ENCODE measurements around the gene EFNA5.
A peak's percentile ranks its signal among the peaks of the same experiment; 100 is the strongest.

EFNA5 gene

DNA sequence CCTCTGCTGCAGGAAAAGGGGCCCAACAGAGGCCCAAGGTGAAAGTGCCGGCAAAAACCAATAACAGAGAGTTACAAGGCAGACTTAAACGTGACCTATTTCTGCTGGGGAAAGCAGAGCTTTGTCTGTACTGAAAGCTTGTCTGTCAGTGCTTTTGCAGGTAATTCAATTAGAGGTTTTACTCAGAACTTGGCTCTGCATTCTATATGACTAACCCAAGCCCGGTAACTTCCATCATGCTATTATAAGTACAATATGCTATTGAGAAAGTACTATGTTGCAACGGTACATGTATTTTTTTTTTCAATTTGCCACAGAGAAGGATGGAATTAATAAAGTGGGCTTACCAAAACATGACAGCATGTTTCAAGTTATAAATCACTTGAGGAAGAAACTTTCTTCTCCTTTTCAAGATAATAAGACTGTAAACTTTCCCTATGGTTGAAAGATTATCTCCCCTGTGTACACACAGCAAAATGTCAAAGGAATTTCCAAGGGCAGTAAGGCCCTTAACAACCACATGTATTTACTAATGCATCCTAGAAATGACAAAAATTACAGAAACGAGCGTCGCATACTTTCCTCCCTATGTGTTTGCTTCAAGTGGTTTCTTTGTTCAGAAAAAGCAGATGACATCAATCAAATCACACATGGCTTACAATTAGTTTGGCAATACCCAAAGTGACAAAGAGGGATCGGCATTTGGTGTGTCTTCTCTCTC is 282.4 kb downstream of the EFNA5 start:
- peak in 2 of 3 experiments; percentile 23 to 65 for DNase-seq

DNA sequence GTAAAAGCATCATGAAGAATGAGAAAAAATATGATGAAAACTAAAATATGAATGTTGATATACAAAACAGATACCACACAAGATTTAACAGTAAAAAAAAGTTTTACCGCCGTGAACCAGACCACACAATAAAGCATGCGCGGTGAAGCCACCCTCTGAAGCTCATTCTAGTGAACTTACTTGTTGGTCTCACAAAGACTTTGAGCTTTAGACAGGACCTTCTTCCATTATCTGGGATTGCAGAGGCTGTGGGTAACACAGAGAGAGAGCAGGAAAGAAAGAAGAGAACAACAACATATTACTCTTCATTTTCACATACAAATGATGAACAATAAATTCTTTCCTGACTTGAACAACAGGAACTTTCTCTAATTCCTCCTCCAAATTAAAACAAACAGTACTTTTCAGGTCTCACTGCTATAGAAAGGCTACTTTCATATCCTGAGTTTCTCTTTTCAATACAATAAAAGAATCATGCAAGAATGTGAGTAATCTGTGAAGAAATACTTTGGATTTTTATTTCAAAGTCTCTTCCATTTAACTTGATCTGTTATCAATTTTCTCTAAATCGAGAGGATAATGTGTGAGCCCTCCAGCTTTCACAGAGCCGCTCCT is 283.1 kb downstream of the EFNA5 start:
- no peak for DNase-seq

- DNase-seq = no peak
Observed at GRCh38 chr5:107385708-107386107, 285.0 kb downstream of the EFNA5 start.

DNA sequence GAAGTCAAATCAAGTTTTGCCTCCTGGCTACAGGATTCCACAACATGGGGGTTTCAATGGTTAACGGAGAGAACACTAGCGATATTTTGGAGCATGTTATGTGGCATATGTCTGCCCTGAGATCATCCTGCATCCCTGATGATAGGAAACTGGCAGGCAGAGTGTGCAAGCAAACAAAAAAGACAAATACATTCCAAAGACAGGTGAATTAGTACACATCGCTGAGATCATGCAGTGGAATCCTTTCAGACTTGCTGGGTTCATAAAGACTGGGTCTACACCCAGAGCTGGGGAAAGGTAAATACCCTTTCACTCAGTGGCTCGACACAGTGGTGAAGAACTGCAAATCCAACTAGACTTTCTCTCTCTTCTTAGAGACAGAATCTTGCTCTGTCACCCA is 286.5 kb downstream of the EFNA5 start:
- DNase-seq = no peak

- no peak for DNase-seq
Observed at GRCh38 chr5:107383414-107383813, 287.3 kb downstream of the EFNA5 start.

DNA sequence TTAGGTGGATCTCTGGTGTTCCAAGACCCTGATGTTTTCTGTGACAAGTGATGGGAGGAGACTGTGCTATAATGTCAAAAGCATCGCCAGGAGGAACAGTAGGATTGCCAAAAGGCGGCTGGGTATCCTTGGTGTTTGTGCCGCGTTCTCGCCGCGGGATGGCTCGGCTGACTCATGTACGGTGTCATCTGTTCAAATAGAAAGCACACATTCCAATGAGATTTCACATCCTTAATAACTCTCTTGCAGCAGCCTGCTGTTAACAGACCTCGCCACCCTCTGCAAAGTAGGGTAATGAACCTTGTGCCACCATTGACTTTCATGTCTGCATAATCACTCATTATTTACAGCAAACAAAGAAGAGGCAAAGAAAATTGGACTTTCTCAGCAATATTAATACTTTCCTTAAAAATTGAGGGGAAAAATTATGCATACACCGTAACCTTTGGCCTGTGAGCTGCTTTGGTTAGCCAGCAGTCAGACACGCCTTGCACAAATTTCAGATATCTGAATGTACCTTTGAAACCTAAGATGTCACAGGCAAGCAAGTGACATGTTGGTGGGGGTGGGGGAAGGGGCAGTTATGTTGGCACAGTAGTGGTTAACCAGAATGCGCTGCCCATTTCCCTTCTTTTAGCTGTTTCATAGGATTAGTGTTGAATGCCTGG is 289.4 kb downstream of the EFNA5 start:
- no peak for DNase-seq

DNA sequence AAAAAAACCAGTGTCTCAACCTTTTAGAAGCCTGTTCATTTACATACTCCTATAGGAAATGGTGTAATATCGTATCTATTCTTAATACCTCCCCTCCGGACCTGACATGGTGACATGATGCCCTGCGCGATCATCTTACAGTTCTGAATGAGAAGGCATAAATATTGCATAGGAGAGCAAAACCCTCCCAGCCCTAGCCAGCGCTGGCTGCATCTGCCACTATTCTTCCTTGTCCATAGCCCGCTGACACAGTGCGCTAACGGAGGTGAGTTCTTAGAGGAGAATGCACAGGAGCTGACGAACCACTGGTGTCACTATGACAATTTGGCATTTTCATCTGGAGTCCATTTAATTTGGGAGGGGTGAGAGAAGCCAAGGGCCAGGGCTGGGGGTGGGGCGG is 290.1 kb downstream of the EFNA5 start:
- DNase-seq = no peak

- no peak for DNase-seq
Observed at GRCh38 chr5:107378218-107378899, 292.4 kb downstream of the EFNA5 start.

DNA sequence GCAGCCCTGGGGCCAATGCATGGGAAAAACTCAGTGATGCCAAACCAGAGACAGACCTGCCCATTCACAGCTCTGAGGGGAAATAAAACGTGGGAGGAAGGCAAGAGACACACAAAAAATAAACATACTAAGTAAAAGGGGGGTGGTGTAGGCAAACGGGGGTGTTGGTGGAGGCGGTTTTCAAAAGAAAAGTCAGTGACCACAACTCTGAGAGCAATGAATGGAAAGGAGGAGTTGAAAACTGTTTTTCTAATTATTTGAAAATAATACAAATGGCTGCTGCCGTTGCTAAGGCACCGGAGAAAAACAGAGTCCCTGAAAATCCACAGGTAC is 293.5 kb downstream of the EFNA5 start:
- DNase-seq = no peak

- no peak for DNase-seq
Observed at GRCh38 chr5:107376546-107377276, 294.0 kb downstream of the EFNA5 start.

GRCh38 chr5:107373549-107374263 is 297.0 kb downstream of the EFNA5 start:
- no peak for DNase-seq

GRCh38 chr5:107372723-107373450 is 297.9 kb downstream of the EFNA5 start:
- DNase-seq = no peak

DNA sequence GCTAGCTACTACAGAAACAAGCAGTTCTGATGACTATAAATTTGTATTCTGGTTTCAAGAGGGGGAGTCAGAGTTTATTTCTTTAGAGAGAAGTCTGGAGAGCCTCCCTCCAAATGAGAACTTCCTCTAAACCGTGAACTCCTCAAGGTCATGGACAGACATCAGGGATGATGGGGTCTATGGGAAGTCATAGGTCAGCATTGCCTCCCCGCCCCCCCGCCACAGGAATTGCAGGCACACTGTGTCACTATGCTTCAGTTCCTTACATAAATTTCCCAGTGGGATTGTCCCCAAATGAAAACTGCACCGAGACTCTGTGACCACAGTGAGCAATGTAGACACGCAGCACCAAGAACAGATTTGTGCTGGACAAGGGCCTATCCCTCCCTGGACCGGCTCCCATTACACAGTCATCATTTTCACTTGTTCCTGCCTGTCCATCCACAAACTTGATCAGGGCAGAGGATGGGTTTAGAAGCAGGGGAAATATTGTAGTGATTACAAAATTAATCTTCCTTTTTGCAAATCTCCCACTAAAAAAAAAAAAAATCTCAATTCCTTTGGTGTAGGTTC is 300.3 kb downstream of the EFNA5 start:
- no peak for DNase-seq

- no peak for DNase-seq
Observed at GRCh38 chr5:107369622-107370021, 301.1 kb downstream of the EFNA5 start.

DNA sequence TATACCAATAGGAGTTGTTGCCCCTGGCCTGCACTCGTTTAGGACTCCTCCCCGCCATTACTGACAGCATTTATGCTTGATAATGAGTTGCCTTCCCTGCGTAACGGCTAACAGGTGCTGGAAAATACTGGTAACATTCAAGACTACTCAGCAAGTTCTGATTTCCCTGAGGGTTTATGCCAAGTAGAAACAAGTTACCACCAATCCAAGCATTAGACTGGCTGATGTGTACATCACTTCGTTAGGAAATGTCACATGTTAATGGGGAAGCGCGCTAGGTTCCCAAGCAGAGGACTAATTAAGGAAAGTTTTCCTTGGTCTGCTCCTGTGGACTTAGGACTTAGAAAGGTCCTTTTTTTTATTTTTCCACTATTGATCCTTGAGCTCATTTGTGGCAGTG is 302.1 kb downstream of the EFNA5 start:
- DNase-seq = no peak

GRCh38 chr5:107367939-107368338 is 302.8 kb downstream of the EFNA5 start:
- no peak for DNase-seq

DNA sequence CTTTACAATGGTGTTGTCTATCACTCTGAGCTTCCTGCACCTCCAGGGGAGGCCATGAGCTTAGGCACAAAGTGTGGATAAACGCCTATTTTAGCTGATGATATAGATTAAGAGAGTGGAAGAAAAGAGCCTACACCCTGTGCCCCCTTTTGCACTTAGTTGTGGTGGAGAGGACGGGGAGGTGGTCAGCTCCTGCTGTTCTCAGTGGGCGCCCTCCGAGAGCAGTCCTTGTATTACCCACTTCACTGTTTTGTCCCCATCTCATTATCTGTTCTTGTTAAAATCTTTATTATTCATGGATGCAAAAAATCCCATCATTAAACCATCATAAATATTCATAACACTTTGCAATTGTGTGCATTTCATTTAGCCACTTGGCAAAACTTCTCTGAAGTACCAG is 303.3 kb downstream of the EFNA5 start:
- no peak for DNase-seq

DNA sequence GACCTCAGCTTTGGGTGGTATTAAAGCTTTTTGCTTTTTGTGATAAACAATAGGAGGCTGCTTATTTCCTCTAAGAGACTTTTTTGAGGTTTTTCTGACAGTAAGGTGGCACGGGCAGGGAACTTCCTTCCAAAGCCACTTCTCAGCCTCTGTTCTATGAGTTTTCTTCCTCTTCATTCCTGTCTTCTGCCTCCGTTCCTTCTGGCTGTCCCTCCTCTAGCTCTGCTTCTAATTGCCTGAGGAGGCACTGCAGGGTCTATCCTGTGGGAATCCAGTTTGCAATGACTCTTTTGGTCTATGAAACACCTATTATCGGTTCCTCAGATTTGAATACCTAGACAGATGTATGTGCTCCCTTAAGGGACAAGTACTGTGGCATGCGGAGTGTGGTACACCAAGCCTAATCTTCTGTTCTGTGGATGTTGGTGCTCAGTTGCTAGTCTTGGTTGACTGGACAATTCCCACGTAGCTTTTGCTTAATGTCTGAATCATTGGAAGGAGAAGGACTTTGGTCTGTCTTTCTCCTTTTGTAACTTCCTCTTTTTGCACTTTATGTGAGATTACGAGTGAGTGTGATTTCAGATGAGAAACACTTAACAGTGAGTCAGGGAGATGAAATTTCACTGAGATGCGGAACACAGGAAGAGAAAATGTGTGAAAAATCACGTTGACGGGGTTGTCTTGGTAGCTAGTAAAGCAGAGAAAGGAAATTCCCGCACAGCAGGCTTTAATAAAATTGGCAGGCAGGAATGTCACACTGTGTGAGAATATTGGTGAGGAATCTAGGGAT is 305.2 kb downstream of the EFNA5 start:
- DNase-seq = no peak

- no peak for DNase-seq
Observed at GRCh38 chr5:107364443-107365319, 306.1 kb downstream of the EFNA5 start.
